Stimulated activated CD8-positive, alpha-beta memory T cell treated with anti-CD3 and anti-CD28 coated beads, Interleukin-7, amount 100 ng/mL, for 48 hours (primary cell): ENCODE measurements around the gene FOXP1.
A peak's percentile ranks its signal among the peaks of the same experiment; 100 is the strongest.

Experiments used
- DNase-seq, 2 donors: peaks; one replicate each; pipeline ENCODE4 v3.0.0-alpha.2; 2020; ENCODE audit warnings: low read depth in 1 of 2; ENCODE audit errors: extremely low read depth in 1 of 2

FOXP1 gene

GRCh38 chr3:71138410-71138809 lies 445.1 kb downstream of the FOXP1 start:
- no peak for DNase-seq

- no peak for DNase-seq
Observed at GRCh38 chr3:71136276-71136675, 447.3 kb downstream of the FOXP1 start.

DNA sequence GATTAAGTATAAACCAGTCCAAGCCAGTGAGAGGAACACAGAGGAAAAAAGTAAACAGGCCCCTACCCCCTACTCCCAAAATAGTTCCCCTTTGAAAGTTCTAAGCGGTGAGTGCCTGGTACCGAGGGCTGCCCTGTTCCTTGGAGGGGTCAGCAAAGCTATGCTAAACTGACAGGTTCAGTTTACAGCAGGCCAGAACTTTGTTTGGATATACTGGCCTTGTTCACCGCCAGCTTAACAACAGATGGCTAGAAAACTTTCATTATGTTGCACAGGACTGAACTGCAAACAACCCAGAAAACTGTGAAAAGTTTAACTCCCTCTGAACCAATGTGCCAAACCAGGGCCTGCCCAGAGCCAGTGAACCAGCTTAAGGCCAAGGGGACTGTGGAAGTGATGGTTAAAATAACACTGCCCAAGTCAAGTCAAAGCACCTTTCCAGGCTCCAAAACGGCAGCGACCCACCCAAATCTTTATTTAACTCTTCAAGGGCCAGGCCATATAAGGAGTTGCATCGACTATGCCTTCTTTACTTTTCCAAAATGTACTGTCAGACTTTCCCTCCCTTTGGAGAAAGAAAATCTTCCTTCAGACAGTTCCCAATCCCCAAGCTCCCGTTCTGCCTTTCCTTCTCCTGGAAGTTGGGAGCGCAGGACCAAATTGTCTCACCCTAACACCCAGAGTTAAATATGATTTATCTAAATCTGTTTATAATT lies 448.0 kb downstream of the FOXP1 start:
- DNase-seq, result no peak

DNA sequence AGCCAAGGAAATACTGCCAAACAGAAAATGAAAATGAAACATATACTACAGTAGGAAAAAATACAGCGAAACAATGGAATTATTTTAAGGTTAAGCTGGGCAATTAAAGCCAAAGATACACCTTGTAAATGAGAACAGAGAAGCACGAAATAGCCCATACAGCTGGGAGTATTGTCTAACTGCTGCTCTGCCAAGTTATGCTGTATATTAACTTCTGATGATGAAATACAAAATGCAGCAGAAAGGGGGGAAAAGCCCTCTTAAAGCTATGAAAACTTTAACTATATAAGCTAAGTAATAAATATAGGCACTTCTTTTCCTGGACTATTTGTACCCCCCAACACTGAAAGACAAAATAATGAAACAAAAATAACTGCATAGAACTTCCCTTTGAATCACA lies 449.0 kb downstream of the FOXP1 start:
- DNase-seq, result no peak

DNA sequence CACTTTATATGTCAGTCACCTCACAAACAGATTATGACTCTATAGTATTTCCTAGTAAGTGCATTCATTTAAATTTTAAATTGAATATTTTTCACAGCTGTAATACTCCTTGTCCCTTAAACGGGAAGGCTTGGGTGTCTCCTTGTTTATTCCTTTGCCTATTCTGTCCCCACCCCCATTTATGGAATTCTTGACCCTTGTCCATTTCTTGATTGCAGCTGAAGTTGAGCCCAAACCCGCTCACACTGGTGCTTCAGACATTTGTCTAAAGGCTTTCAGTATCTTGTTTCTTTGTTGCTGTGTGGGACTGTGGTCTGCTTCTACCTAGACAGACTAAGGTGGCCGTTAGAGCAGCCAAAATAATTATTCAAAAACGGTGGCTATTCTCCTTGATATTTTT lies 449.7 kb downstream of the FOXP1 start:
- no peak for DNase-seq

GRCh38 chr3:71132995-71133730 lies 450.4 kb downstream of the FOXP1 start:
- DNase-seq, result no peak

DNA sequence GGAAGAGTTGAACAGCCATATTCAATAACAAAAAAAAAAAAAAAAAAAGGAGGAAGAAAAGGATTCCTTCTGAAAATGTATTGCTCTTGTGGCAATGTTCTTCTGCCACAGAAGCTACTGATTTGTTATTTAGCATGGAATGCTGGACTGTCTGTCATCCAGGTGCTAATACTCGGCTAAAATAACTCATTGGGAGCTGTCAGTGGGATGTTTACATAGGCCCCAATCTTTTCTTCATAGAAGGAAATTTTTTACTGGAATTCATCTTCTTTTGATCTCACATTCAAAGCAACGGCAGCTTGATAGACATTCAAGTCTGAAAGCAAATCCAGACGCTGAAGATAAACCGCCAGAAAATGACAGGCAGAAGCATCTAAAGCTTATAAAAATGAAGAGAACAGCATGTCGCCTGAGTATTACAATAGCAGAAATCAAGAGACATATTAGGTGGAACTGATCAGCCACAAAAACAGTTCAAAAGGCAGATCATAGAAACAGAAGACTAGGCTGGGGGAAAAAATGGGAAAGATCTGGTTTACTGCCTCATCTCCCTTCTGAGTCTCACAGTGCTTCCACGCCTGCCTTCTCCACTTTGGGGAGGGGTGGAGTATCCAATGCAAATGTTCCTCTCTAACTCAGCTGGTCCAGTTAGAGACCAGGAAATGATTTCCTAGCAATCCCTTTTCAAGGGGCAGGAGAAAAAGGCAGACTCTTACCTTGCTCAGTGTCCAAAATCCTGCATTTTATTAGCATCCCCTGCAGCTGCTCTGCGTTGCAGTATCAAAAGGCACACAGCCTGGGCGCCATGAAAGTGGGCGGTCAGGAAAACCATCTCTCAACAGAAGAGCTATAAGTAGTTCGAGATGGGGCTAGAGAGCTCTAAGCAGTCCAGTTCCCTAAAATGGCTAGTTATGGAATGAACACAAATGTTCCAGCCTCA lies 451.9 kb downstream of the FOXP1 start:
- DNase-seq, result no peak

DNA sequence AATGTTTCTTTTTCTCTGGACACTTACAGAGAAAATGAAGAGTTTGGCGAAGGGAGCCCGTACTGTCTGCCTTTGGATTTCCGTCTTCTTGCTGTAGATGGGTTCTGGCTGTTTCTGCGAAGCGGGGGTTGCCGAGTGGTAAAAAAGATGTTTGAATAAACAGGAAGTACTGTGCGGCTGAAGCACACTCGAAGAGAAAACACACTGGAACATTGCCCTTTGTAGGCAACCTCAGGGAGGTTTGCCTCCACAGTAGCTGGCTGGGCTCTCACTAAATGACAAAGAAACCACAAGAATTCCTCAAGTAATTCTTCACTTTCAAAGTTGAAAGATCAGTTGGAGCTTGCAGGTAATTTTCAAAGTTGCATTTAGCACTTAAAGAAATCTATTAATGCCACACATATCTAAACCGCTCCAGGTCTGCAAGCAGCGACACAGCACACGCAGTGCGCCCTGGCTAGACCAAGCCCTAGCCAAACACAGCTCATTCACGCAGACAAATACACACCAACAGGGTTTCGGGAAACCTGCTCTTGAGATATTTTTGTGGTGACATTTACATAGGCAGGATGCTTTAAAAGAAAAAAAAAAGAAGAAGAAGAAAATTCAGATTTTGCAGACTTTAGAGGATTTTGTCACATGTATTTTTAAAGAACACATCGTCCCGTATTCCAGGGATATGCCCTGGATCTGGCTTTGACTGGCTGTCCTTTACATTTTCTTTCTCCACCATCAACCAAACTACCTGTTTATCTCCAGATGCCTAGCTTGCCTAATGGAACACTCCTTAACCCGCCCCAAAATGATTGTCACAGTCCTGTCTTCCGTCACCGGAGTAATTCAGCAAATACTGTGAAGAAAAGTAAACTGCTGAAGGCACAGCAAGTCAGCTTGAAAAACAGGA lies 452.8 kb downstream of the FOXP1 start:
- peak in 1 of 2 donors; percentile 45 for DNase-seq

- DNase-seq, result no peak
Observed at GRCh38 chr3:71129611-71130431, 453.7 kb downstream of the FOXP1 start.

DNA sequence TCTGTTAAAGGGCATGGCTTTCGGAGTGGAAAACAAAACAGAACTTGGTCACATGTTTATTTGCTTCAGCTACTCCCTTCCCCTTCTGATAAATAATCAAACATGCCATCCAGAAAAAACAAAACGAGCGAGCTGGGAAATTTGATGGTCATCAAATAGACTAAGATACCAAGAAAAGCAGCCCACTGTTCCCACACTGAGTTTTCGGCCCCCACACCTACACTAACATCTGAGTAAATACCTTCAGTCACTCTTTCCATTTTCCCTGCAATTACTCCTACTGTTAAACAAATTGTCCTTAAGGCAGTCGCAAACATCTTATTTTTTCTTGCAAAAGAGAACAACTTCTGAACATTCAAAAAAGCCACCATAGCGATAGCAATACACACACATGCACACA lies 454.6 kb downstream of the FOXP1 start:
- no peak for DNase-seq

DNA sequence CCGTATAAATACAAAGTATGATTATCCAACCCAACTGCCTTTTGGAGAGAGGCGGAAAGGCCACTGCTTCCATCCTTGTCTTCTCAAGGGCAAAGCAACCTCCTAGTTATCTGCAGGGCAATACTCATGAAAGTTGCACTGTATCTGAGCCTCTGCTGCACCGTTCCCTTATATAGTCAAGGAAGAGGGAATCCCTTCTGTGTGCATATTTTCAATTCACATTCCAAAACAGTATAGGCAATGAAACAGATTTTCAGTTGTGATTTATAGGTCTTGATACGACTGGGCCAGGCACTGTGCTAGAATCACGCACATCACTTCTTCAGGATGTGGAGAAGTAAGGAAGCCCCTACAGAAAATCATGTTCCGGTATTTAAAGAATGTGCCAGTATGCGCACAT lies 455.7 kb downstream of the FOXP1 start:
- no peak for DNase-seq

GRCh38 chr3:71127052-71127831 lies 456.3 kb downstream of the FOXP1 start:
- peak in 1 of 2 donors; percentile 43 for DNase-seq

DNA sequence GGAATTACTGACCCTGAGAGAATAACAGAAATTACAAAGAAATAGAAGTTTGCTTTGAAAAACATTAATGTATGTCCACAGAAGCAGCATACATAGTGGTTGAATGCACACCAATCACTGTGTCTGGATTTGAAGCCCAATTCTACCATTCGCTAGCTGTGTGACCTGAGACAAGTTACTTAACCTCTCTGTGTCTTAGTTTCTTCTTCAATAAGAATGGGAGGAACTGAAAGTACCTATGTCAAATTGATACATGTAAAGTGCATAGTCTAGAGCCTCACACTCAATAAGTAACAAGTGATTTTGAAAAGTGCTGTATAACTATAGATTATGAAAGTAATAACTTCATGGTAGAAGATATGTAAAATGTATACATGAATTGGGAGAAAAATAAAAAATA lies 457.8 kb downstream of the FOXP1 start:
- no peak for DNase-seq

DNA sequence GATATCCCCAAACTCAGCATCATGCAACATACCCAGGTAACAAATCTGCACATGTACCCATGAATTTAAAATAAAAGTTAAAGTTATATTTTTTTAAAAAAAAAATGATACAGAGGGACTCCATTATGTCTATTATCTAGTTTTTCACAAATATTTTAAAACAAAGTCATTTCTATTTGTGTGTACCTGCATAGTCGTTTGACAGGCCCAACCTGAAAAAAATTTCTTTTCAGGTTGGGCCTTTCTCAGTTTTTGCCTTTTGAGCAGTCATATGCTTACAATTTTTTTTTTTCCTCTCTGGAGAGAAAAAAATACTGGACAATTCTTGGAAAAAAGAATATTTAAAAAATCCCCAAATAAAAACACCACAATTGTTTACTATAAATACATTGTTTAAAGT lies 459.5 kb downstream of the FOXP1 start:
- no peak for DNase-seq

DNA sequence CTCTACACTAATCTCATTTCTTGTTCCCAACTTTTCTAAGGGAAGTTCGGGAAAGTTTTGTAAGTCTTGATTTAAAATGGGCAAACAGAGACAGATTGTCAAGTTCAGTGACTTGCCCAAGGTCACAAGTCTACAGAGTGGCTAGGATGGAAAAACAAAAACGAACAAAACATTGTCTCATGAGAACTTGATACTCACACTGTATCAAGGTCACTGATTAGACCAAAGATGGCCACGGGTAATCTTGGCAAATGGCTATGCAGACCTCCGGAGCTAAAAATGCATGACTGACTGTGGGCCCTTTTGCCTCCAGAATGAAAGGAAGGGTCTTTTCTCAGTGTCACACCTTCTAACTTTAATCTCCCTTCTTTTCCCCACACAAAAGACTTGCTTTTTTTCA lies 460.9 kb downstream of the FOXP1 start:
- no peak for DNase-seq

GRCh38 chr3:71121429-71122167 lies 461.9 kb downstream of the FOXP1 start:
- DNase-seq, result no peak

GRCh38 chr3:71120012-71120411 lies 463.5 kb downstream of the FOXP1 start:
- DNase-seq, result no peak

DNA sequence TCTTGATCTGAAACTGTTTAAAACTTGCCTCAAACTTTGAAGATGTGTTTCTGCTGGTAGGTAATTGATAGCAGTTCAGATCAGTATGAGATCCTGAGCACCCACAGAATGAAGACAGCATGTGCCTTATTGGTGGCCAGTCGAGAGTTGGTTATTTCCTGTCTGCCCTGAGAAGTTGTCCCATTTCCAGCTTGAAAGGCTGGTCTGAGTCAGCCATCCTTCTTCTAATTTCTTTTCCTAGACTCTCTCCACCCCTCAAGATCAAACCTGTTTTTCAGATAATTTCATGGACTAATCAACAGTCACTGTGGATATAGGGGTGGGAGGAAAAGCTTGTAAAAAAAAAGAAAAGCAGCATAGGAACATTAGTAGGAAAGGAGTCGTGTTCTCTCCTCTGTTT lies 464.4 kb downstream of the FOXP1 start:
- DNase-seq, result no peak
